Stimulated activated CD4-positive, alpha-beta T cell treated with anti-CD3 and anti-CD28 coated beads, Interleukin-4, amount 100 ng/mL, for 24 hours (primary cell): ENCODE data around the gene DENND1A.

Experiments used
- DNase-seq: peaks from one replicate; pipeline ENCODE4 v3.0.0-alpha.2; 2020

DENND1A gene

GRCh38 chr9:123360161-123361085 lies 569.5 kb downstream of the DENND1A start:
- peak; percentile 36 for DNase-seq

- DNase-seq, result no peak
These were observed 570.4 kb downstream of the DENND1A start for GRCh38 chr9:123359546-123359945.

- DNase-seq, result no peak
These were observed 570.8 kb downstream of the DENND1A start for GRCh38 chr9:123359106-123359505.

GRCh38 chr9:123358181-123358905 lies 571.6 kb downstream of the DENND1A start:
- no peak for DNase-seq

- no peak for DNase-seq
These were observed 572.2 kb downstream of the DENND1A start for GRCh38 chr9:123357743-123358059.

GRCh38 chr9:123356851-123357742 lies 572.8 kb downstream of the DENND1A start:
- DNase-seq, result no peak

- DNase-seq, result no peak
These were observed 574.0 kb downstream of the DENND1A start, which contains the start of gene CRB2 for GRCh38 chr9:123355761-123356431. Gene CRB2, plus strand, starts transcription at chr9:123356197. Its CDS starts 64 bp downstream, at chr9:123356261.

GRCh38 chr9:123354806-123355508 lies 575.0 kb downstream of the DENND1A start:
- no peak for DNase-seq

GRCh38 chr9:123353984-123354591 lies 575.8 kb downstream of the DENND1A start:
- peak; percentile 62 for DNase-seq

- DNase-seq, result no peak
These were observed 576.9 kb downstream of the DENND1A start for GRCh38 chr9:123353041-123353440.

- DNase-seq, result no peak
These were observed 579.2 kb downstream of the DENND1A start for GRCh38 chr9:123350590-123351310.

GRCh38 chr9:123349691-123350480 lies 580.0 kb downstream of the DENND1A start:
- peak; percentile 78 for DNase-seq

GRCh38 chr9:123349033-123349432 lies 580.9 kb downstream of the DENND1A start:
- DNase-seq, result no peak

GRCh38 chr9:123348317-123348992 lies 581.5 kb downstream of the DENND1A start:
- no peak for DNase-seq

- no peak for DNase-seq
These were observed 582.5 kb downstream of the DENND1A start for GRCh38 chr9:123347289-123348060.

- DNase-seq, result no peak
These were observed 583.1 kb downstream of the DENND1A start for GRCh38 chr9:123346826-123347225.

- DNase-seq, result no peak
These were observed 583.9 kb downstream of the DENND1A start for GRCh38 chr9:123346026-123346425.

GRCh38 chr9:123345567-123345955 lies 584.4 kb downstream of the DENND1A start:
- no peak for DNase-seq
